Upper lobe of right lung (tissue), 1 donor: ENCODE results near the gene CLSTN3. TPM values are rescaled to one million over a fixed set of nuclear protein-coding genes. Genes with fewer than 3 reads are reported as not detected.
A peak's percentile ranks its signal among the peaks of the same experiment; 100 is the strongest.

Source experiments
- ATAC-seq: fragments of 200-7000 bp; cut with Tn5 transposase; one replicate; pipeline ENCODE4 v1.9.1; 2020; ENCODE audit warnings: mild to moderate bottlenecking, moderate library complexity
- DNase-seq: peaks from one replicate; pipeline ENCODE4 v3.0.0-alpha.2; 2020
- H3K27ac ChIP-seq: fragments of 200-600 bp; one replicate; pipeline ENCODE4 v1.8.0; 2022
- H3K27me3 ChIP-seq: fragments of 200-600 bp; one replicate; pipeline ENCODE4 v1.8.0; 2022; ENCODE audit warnings: mild to moderate bottlenecking
- H3K36me3 ChIP-seq: fragments of 200-600 bp; one replicate; pipeline ENCODE4 v1.8.0; 2022
- H3K4me1 ChIP-seq: fragments of 200-600 bp; one replicate; pipeline ENCODE4 v1.8.0; 2022
- H3K4me3 ChIP-seq: fragments of 200-600 bp; one replicate; pipeline ENCODE4 v1.8.0; 2022; ENCODE audit warnings: mild to moderate bottlenecking
- H3K9me3 ChIP-seq: fragments of 200-600 bp; one replicate; pipeline ENCODE4 v1.8.0; 2022
- intact Hi-C: fragments of 100-400 bp; cut with DNase I; formaldehyde crosslinking; loops from one replicate; pipeline ENCODE4 v1.11.0; 2022
- total RNA-seq: library from RNA; stranded (reverse); fragmentation: NEBNext Ultra II Directional; extraction: Animal tissue kit (Norgen Biotek cat#: 25700); gene quantifications from one replicate; pipeline ENCODE4 v1.2.1, GENCODE V29; 2021
- TF ChIP-seq, protein P1 (sequence below): fragments of 200-600 bp; IDR thresholded peaks from one replicate; pipeline ENCODE4 v1.8.0; 2022; ENCODE audit warnings: antibody characterized with exemption
- donor health status: DM: no; HTN: yes; CAD: no; lungs with severe emphysema.

The CLSTN3 gene
- total RNA-seq, 1 donor from 2014 or later, result 48.2 TPM

DNA sequence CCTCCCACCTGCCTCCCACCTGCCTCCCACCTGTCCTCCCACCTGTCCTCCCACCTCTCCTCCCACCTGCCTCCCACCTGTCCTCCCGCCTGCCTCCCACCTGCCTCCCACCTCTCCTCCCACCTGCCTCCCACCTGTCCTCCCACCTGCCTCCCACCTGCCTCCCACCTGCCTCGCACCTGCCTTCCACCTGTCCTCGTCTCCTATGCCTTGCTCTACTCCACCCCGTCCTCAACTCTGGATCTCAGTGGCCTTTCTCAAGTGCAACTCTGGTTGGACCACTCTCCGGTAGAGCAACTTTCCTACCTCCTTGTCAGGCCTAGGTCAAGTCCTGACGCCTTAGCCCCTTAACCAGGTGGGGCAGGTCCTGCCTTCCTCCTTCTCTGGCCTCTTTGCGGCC, 30.0 kb downstream of the CLSTN3 start:
- no peak for DNase-seq
- ATAC-seq, result no peak
- H3K27me3 ChIP-seq, result no peaks in the 10 kb centered on the region
- no peaks in the 10 kb centered on the region for H3K9me3 ChIP-seq
- TF ChIP-seq, protein P1, sequence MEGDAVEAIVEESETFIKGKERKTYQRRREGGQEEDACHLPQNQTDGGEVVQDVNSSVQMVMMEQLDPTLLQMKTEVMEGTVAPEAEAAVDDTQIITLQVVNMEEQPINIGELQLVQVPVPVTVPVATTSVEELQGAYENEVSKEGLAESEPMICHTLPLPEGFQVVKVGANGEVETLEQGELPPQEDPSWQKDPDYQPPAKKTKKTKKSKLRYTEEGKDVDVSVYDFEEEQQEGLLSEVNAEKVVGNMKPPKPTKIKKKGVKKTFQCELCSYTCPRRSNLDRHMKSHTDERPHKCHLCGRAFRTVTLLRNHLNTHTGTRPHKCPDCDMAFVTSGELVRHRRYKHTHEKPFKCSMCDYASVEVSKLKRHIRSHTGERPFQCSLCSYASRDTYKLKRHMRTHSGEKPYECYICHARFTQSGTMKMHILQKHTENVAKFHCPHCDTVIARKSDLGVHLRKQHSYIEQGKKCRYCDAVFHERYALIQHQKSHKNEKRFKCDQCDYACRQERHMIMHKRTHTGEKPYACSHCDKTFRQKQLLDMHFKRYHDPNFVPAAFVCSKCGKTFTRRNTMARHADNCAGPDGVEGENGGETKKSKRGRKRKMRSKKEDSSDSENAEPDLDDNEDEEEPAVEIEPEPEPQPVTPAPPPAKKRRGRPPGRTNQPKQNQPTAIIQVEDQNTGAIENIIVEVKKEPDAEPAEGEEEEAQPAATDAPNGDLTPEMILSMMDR, result no peak
- H3K27ac ChIP-seq, result no peak overlapping the region
- H3K4me3 ChIP-seq, result no peak overlapping the region
- H3K36me3 ChIP-seq, result peaks cover 4% of the 10 kb centered on the region
- intact Hi-C loops, result no loop called here
- H3K4me1 ChIP-seq, result no peaks in the 10 kb centered on the region

- TF ChIP-seq, protein P1, result no peak
- no peaks in the 10 kb centered on the region for H3K27me3 ChIP-seq
- ATAC-seq (no peak), DNase-seq (no peak)
- H3K27ac ChIP-seq, result no peak overlapping the region
- intact Hi-C loops, result no loop called here
- no peaks in the 10 kb centered on the region for H3K4me1 ChIP-seq
- no peaks in the 10 kb centered on the region for H3K9me3 ChIP-seq
- H3K4me3 ChIP-seq, result no peak overlapping the region
- H3K36me3 ChIP-seq, result peaks cover 4% of the 10 kb centered on the region
Observed at GRCh38 chr12:7161327-7161726, 31.2 kb downstream of the CLSTN3 start.

- Histone ChIP-seq H3K4me1 (no peaks in the 10 kb centered on the region), H3K27me3 (no peaks in the 10 kb centered on the region), H3K4me3 (no peak overlapping the region), H3K27ac (no peak overlapping the region), H3K36me3 (peaks cover 4% of the 10 kb centered on the region), H3K9me3 (no peaks in the 10 kb centered on the region)
- intact Hi-C loops, result no loop called here
- TF ChIP-seq, protein P1, result no peak
- DNase-seq (no peak), ATAC-seq (peak; percentile 18)
Observed at GRCh38 chr12:7161811-7162210, 31.6 kb downstream of the CLSTN3 start.

GRCh38 chr12:7162691-7163114, 32.5 kb downstream of the CLSTN3 start:
- intact Hi-C loops, result no loop called here
- TF ChIP-seq, protein P1, result peak; percentile 53
- DNase-seq, result peak; percentile 80

DNA sequence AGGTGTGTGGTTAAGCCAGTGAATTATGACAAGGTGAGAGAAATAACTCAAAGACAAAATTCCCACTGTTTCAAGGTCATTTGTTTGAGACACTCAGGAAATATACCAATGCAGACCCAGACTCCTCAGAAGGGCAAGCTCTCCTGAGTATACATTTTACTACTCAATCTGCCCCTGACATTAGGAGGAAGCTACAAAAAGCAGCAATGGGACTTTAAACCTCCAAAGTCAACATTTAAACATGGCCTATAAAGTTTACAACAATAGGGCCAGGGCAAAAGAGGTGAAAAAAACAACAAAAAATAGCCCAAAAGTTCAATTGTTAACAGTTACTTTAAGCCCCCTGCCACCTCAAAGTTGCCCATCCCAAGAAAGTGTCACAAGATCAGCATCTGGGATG, 39.8 kb downstream of the CLSTN3 start:
- Histone ChIP-seq H3K36me3 (no peaks in the 10 kb centered on the region), H3K27ac (no peak overlapping the region), H3K4me1 (no peaks in the 10 kb centered on the region), H3K27me3 (no peaks in the 10 kb centered on the region), H3K9me3 (no peaks in the 10 kb centered on the region), H3K4me3 (no peak overlapping the region)
- DNase-seq (no peak), ATAC-seq (no peak)
- TF ChIP-seq, protein P1, result no peak
- intact Hi-C loops, result no loop called here

More at GRCh38 chr12:7162691-7163114, 32.5 kb downstream of the CLSTN3 start:
- Histone ChIP-seq H3K9me3 (no peaks in the 10 kb centered on the region), H3K4me3 (no peak overlapping the region), H3K36me3 (peaks cover 4% of the 10 kb centered on the region), H3K27me3 (no peaks in the 10 kb centered on the region), H3K4me1 (no peaks in the 10 kb centered on the region), H3K27ac (no peak overlapping the region)
- ATAC-seq, result peak; percentile 88

- intact Hi-C loops, result no loop called here
- TF ChIP-seq, protein P1, result no peak
- H3K36me3 ChIP-seq, result no peaks in the 10 kb centered on the region
- H3K9me3 ChIP-seq, result no peaks in the 10 kb centered on the region
- no peak for DNase-seq
- H3K4me3 ChIP-seq, result no peak overlapping the region
- ATAC-seq, result no peak
- H3K27ac ChIP-seq, result no peak overlapping the region
- H3K4me1 ChIP-seq, result no peaks in the 10 kb centered on the region
- no peaks in the 10 kb centered on the region for H3K27me3 ChIP-seq
Observed at GRCh38 chr12:7171854-7172253, 41.7 kb downstream of the CLSTN3 start.
